LHCN-M2 (cell line): Measurements from ENCODE around the gene SPACDR. TPM values are rescaled to one million over a fixed set of nuclear protein-coding genes. Genes with fewer than 3 reads are reported as not detected.

Experiments used
- DNase-seq: peaks from one replicate; pipeline ENCODE4 v3.0.0-alpha.2; 2012; ENCODE audit warnings: low read depth
- total RNA-seq: library from RNA; depleted of rRNA; stranded (reverse); fragments of >200 nt; gene quantifications from 2 replicates; pipeline ENCODE4 v1.2.3, GENCODE V29; 2014; rRNA removed

Gene SPACDR
- total RNA-seq, 1 experiment from 2014 or later = not detected

- no peak for DNase-seq
Observed at GRCh38 chr7:100419660-100420226, 44.3 kb downstream of the SPACDR start.

GRCh38 chr7:100418930-100419659 lies 45.0 kb downstream of the SPACDR start:
- DNase-seq = no peak

GRCh38 chr7:100415448-100415847 lies 48.6 kb downstream of the SPACDR start:
- no peak for DNase-seq

GRCh38 chr7:100413889-100414288 lies 50.2 kb downstream of the SPACDR start:
- no peak for DNase-seq

GRCh38 chr7:100413346-100413745 lies 50.7 kb downstream of the SPACDR start:
- DNase-seq = no peak

GRCh38 chr7:100411101-100411500 lies 53.0 kb downstream of the SPACDR start:
- DNase-seq = no peak

GRCh38 chr7:100407285-100408180 lies 56.5 kb downstream of the SPACDR start:
- DNase-seq = peak; percentile 78

- DNase-seq = peak; percentile 60
Observed at GRCh38 chr7:100406767-100407166, 57.3 kb downstream of the SPACDR start.

Other genes with a start within 250 kb of the SPACDR start
- gene PVRIG, start 244.3 kb downstream of the SPACDR start, total RNA-seq = not detected in 2 replicates
- not detected in 2 replicates for gene SPDYE3, start 156.6 kb downstream of the SPACDR start, total RNA-seq
- gene PILRB, start 106.1 kb downstream of the SPACDR start, total RNA-seq = 15.7 and 20.1 TPM in 2 replicates
- gene PILRA, start 90.8 kb downstream of the SPACDR start, total RNA-seq = not detected in 2 replicates
- gene ZCWPW1, start 35.6 kb downstream of the SPACDR start, total RNA-seq = 1.9 and 4.2 TPM in 2 replicates
- 59.0 and 63.9 TPM in 2 replicates for gene MEPCE, start 34.4 kb downstream of the SPACDR start, total RNA-seq
- gene PPP1R35, start 27.8 kb downstream of the SPACDR start, total RNA-seq = 68.5 and 71.6 TPM in 2 replicates
- 41.3 and 51.7 TPM in 2 replicates for gene TSC22D4, start 15.0 kb upstream of the SPACDR start, total RNA-seq
- gene NYAP1, start 19.7 kb upstream of the SPACDR start, total RNA-seq = 0.13 and 0.23 TPM in 2 replicates
- 23.0 and 28.0 TPM in 2 replicates for gene AGFG2, start 74.9 kb upstream of the SPACDR start, total RNA-seq
- 2.4 TPM in 1 of 2 replicates, not detected in the other for gene SAP25, start 109.6 kb upstream of the SPACDR start, total RNA-seq
- gene LRCH4, start 121.9 kb upstream of the SPACDR start, total RNA-seq = 81.4 and 92.0 TPM in 2 replicates
- 0.38 and 0.92 TPM in 2 replicates for gene FBXO24, start 122.1 kb upstream of the SPACDR start, total RNA-seq
- gene PCOLCE, start 138.1 kb upstream of the SPACDR start, total RNA-seq = 4.7 and 5.2 TPM in 2 replicates
- gene MOSPD3, start 148.3 kb upstream of the SPACDR start, total RNA-seq = 15.8 and 21.5 TPM in 2 replicates
- 1.3 TPM in 2 replicates for gene TFR2, start 177.3 kb upstream of the SPACDR start, total RNA-seq
- not detected in 2 replicates for gene ACTL6B, start 192.2 kb upstream of the SPACDR start, total RNA-seq
- gene GNB2, start 209.5 kb upstream of the SPACDR start, total RNA-seq = 176 and 205 TPM in 2 replicates
- gene GIGYF1, start 230.0 kb upstream of the SPACDR start, total RNA-seq = 23.3 and 28.0 TPM in 2 replicates
- 66.3 and 68.8 TPM in 2 replicates for gene POP7, start 241.9 kb upstream of the SPACDR start, total RNA-seq